ENCODE data around the gene PDK2.

The PDK2 gene

DNA sequence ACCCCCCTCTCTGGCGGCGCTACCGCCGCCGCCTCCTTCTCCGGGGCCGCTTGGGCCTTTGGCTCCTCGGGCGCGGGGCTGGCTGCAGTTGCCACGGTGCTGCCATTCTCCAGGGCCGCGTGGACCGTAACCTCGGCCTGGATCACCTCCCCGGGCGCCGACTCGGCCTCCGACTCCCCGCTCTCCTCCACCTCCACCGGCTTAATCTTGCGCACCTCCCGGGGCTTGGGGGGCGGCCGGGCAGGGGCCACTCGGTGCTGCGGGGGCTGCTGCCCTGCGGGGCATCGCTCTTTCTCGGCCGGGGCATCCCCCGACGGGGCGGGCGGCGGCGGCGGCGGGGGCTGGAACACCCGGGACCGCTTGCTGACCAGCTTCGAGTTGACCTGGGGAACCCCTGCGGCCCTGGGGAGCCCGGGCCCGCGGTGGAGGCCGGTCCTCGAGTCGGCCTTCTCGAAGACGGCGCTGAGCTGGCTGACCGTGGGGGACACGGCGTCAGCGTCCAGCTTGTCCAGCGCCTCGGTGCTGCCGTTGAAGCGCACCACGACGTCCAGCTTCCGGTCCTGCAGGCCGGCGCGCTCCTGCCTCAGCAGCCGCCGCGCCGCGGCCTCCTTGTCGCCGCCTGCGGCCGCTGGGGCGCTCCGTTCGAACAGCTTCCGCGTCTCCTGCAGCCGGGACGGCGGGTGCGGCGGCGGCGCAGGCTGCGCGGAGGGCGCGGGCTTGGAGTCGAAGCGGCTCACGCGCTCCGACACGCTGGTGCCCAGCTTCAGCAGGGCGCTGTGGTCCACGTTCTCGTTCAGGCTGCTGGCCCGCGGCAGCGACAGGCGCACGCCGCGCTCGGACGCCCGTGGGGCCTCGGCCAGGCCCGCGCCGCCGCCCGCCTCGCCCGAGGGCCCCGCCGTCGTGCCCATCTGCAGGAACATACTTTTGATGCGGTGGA, 54.5 kb downstream of the PDK2 start:
- DNase-seq (ENCODE audit: low read depth in 2 of 2) = peak in 1 of 2 donors; percentile 59

DNA sequence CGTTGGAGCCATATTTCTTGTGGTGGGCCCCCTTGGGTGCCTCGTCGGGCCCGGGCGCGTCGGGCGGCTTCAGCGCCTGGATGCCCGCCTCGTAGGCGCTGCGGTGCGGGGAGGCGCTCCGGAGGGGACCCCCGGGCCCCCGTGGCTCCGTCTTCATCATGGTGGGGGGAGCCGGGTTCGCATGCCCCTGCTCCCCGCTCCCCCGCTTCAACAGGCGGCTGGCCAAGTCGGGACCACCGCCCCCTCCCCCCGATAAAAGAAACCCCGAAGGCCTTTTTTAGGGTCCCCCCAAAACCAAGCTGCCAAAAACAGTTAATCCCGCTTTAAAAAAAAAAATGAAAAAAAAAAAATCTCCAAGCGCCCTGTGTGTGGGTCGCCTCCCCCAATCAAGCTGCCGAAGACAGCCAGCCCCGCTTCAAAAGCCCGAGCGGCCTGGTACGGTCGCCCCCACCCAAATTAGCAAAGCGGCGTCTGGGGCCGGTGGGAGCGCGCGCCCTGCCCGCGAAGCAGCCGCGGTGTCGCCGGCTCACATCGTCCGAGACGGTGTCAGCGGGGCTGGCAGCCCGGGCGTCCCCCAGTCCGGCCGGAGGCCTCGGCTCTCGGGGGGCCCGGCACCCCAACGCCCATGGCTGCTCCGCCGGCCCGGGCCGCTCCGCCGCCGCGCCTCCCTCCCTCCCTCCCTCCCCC, 55.3 kb downstream of the PDK2 start, which contains the start of gene PPP1R9B:
Gene PPP1R9B, minus strand, starts transcription at position 324 of the 687 bp plus-strand sequence. Its CDS starts 164 bp downstream, at position 160.
- no peak for DNase-seq (ENCODE audit: low read depth in 2 of 2)

DNA sequence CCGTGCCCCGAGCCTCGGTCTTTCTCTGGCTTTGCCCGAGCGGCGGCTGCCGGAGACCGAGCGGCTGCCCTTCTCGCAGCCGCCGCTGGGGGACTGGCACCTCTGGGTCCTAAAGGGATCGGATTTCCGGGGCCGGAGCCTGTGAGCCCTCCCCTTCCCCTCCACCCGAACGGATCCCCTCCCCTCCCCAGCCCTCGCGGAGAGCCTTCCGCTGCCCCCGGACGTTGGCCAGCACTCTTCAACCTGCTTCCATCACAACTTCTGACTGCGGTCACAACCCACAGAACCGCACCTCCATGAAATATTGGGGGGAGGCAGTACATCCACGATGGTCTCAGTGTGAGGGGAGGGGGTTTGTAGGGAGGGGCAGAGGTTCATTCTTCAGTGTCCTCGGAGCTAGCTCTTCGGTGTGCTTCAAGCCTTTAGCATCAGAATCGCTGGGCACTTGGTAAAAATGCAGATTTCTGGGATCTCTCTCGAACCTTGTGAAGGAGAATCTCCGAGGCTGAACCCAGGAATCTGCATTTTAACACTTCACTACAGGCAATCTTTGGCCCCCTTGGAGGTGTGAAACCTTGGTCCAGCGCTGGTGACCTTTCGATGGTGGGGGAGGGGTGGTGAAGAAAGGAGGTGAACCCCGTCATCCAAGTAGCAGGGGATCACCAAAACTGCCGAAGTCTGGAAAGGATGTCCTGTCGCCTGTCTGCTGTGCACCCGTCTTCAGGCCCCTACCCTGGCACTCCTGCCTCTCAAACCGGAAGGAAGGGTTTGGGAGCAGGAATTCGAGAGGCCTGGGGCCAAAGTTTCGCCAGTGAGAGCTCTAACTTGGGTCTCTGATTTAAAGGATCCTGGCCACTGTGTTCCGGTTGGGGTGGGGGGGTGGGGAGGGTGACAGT, 56.1 kb downstream of the PDK2 start:
- DNase-seq (ENCODE audit: low read depth in 2 of 2) = peak; percentile 72 to 80

DNA sequence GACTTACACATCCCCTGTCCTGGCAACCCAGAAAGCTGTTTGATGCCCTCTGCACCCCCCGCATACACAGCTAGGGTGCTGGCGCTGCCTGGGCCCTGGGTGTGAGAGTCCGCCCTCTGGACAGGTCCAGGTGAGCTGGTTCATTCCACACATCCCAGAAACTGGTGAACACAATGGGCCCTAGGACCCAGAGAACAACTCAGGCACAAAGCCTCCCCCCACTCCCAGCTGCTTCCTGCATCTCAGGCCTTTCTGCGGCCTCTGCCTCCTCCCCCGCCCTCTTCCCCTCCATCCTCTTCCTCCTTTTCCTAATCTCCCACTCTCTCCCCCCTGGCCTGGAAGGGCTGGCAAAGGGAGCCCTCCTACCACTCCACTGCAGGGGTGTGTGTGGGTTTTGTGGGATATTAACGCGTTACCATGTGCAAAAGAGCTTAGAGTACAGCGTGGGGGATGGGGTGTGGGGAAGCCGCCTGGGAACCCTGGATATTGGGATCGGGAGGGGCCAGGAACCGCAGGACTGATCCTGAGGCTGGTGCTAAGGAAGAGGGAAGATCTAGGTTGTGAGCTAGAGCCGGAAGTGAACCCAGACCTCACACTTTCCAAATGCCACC, 56.9 kb downstream of the PDK2 start:
- DNase-seq (ENCODE audit: low read depth in 2 of 2) = no peak

- no peak for DNase-seq (ENCODE audit: low read depth in 2 of 2)
Measured at GRCh38 chr17:50152736-50153135, 57.6 kb downstream of the PDK2 start.

DNA sequence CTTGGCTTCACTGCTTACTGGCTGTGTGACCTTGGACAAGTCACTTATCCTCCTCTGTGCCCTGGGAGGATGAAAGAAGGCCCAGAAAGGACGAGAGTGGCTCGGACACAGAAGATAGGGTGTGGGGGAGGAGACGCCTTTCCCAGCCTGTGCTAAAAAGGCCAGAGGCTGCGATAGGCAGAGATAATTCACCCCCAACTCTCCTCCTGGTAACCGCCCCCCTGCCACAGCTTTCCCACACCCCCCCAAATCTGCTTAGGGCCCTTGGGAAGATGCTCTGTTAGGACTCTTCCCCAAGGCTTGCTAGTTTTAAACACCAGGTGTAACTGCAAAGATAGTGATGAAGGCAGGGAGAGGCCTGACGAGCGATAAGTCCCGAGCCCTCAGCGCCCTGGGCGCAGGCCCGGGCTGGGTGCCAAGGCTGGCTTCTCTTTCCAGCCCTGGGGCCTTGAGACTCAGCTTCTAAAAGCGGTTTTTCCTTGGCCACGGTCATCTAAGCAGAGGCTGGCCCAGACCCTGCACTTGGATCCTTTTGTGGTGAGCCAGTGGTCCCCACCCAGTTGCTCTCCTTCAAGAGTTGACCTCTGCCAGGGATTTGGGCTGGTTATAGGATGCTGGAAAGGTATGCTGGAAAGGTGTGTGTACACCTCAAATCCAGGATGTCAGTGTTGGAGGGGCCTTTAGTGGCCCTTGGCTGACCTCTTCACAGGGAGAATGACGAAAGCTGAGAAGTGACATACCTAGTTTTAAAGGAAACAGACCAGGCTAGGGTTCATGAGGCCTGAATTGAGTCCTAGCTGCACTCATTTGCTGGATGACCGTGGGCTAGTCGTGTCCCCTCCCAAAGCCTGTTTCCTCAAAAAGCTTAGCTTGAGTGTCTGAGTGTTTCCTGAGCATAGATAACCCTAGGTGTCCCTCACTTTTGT, 58.8 kb downstream of the PDK2 start:
- DNase-seq (ENCODE audit: low read depth in 2 of 2) = no peak

DNA sequence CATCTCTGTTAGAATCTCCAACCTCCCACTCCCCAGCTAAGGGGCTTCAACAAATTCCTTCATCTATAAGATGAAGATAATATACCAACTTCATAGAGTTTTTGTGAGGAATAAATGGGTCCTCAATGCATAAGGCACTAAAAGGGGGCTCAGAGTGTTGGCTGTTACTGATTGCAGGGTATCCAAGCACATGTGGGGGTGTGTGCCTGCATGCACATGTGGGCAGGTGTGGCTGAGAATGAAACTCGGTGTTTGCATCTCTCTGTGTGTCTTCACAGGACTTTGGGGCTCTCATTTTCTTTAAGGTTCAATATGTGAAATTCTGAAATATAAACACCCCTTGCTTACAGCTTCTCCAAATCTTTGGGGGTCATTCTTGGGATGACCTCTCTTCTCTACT, 59.5 kb downstream of the PDK2 start:
- no peak for DNase-seq (ENCODE audit: low read depth in 2 of 2)

DNA sequence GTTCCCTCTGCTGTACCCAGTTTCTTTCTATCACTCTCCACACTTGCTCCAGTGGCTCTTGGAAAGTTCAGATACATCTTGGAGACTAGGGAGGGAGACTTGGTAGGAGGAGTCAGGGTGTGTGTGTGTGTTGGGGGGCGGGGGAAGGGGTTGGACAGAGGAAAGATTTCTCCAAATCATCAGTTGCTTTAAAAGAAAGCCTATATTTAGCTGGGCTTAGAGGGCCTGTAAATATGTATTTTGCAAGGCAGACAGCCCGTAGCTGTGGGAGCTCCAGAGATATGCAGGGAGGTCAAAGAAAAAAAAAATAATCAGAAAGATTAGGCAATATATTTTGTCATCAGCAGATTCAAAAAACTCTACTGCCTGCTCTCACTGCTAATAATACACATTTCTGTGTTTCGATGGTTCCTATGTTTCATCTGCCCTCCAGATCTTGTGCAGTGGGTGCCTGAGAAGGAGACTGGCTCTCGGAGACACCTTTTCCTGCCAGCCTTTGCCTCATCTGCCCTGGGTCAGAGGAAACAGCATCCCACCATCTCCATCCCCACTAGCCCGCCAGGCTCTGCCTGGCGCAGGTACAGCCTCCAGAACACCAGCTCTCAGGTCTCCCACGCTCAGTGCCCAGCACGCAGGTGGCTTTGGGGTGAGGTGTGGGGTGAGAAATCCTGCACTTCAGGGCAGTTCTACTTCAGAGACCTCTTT, 60.1 kb downstream of the PDK2 start:
- no peak for DNase-seq (ENCODE audit: low read depth in 2 of 2)

GRCh38 chr17:50157891-50158290, 62.7 kb downstream of the PDK2 start:
- no peak for DNase-seq (ENCODE audit: low read depth in 2 of 2)

GRCh38 chr17:50161023-50161910, 66.1 kb downstream of the PDK2 start:
- DNase-seq (ENCODE audit: low read depth in 2 of 2) = peak; percentile 90
